Measurements from ENCODE around the gene DKK3. TPM values are rescaled to one million over a fixed set of nuclear protein-coding genes. Genes with fewer than 3 reads are reported as not detected.

Gene DKK3
- total and polyA plus RNA-seq, 2 experiments from 2014 or later, result 16.8 to 31.1 TPM

GRCh38 chr11:11985954-11986949 is 22.2 kb downstream of the DKK3 start (continued):
- TF ChIP-seq ZNF462 (CRISPR knock-in tag; IDR thresholded peaks at IDR 0.05) (no peak), REST (IDR thresholded peaks at IDR 0.05; ENCODE audit: unreplicated experiment) (no peak), STAT1 (IDR thresholded peaks at IDR 0.05; ENCODE audit: unreplicated experiment) (no peak), EZH2 (IDR thresholded peaks at IDR 0.05; ENCODE audit: low read depth, unreplicated experiment) (no peak), EZH2phosphoT487 (IDR thresholded peaks at IDR 0.05; ENCODE audit: unreplicated experiment) (no peak)
